ENCODE measurements around the gene C1QTNF5. TPM values are rescaled to one million over a fixed set of nuclear protein-coding genes. Genes with fewer than 3 reads are reported as not detected.
A peak's percentile ranks its signal among the peaks of the same experiment; 100 is the strongest.

Gene C1QTNF5
- total RNA-seq, 2 experiments from 2014 or later = not detected

GRCh38 chr11:119357074-119357473 is 16.4 kb upstream of the C1QTNF5 start:
- intact Hi-C loops (cut with micrococcal nuclease; ENCODE audit: unreplicated experiment) = no loop called here
- H3K4me3 ChIP-seq (ENCODE audit: low read depth, low read length, poor library complexity, severe bottlenecking) = no peak overlapping the region
- H3K4me1 ChIP-seq (ENCODE audit: insufficient read depth, low read length, poor library complexity, severe bottlenecking) = peaks cover 58% of the 10 kb centered on the region

DNA sequence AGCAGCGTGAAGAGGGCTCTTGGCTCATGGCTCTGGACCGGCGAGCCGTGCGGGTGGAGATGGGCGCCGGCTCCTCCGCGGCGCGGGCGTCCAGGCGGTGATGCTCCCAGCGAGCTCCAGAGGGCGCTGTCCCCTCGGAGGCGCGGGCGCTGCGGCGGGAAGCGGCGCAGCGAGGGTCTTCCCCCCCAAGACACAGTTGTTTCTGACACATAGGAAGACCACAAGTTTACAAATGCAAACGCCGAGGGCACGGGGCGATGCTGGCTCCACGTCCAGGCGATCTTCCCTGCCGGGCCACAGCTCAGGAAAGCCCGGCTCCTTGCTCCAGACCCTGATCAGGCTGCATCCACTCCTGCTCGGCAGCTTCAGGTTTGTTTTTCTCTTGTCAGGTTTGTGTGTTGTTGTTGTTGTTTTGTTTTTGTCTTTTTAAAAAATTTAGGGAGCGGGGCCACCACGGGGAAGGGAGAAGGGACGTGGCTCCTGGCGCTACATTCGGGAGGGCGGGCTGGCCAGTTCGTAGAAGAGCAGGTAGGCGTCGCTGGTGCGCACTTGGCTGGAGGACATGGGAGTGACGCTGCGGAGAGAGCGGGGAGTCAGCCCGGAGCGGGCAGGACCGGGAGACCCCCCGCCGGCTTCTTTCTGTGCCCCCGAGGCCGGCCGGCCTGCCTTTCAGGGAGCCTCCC is 15.8 kb upstream of the C1QTNF5 start:
- peaks cover 52% of the 10 kb centered on the region for H3K4me1 ChIP-seq (ENCODE audit: insufficient read depth, low read length, poor library complexity, severe bottlenecking)
- H2AFZ ChIP-seq (ENCODE audit: low read length) = peak overlapping the region; percentile 56; the same call in 1 of the 2 replicates
- no peaks in the 10 kb centered on the region for H3K9me3 ChIP-seq (ENCODE audit: low read length)
- no peaks in the 10 kb centered on the region for H3K9me2 ChIP-seq (ENCODE audit: insufficient read depth, low read length)
- H3K4me3 ChIP-seq (ENCODE audit: low read depth, low read length, poor library complexity, severe bottlenecking) = peak overlapping the region; percentile 27
- intact Hi-C loops (cut with micrococcal nuclease; ENCODE audit: unreplicated experiment) = loop anchor here (1.0 kb wide), 2 partner anchors 18 to 118 kb away; no protein-coding TSS in a partner anchor
- H3K4me2 ChIP-seq (ENCODE audit: low read length) = peak overlapping the region; percentile 64
- ChIA-PET CTCF (ENCODE audit: unreplicated experiment) (interaction anchor here (0.6 to 1.3 kb wide), 5 partner anchors 13 to 27 kb away, joined by 3 to 5 read pairs (median 4); no protein-coding TSS in a partner anchor), POLR2A (no interaction called here)
- DNase-seq (ENCODE audit: low spot score) = peak; percentile 66
- H4K20me1 ChIP-seq (ENCODE audit: insufficient read depth, low read length) = no peaks in the 10 kb centered on the region
- peak; percentile 98 for TF ChIP-seq CTCF (conservative IDR thresholded peaks at IDR 0.05; ENCODE audit: low read length)
- TF ChIP-seq EZH2phosphoT487 (IDR thresholded peaks at IDR 0.05; ENCODE audit: borderline replicate concordance, low read depth, low read length) = no peak
- peaks cover 52% of the 10 kb centered on the region for H3K36me3 ChIP-seq (ENCODE audit: insufficient read depth, low read length)
- TSS peak; percentile 60 for BruUV-seq (replicated peaks)
- peak overlapping the region; percentile 16 for H3K27ac ChIP-seq (ENCODE audit: low read depth, low read length, poor library complexity, severe bottlenecking)
- peaks cover 9% of the 10 kb centered on the region for H3K79me2 ChIP-seq (ENCODE audit: insufficient read depth, low read depth, low read length)

More at GRCh38 chr11:119357074-119357473, 16.4 kb upstream of the C1QTNF5 start:
- BruUV-seq (replicated peaks) = no TSS peak
- Histone ChIP-seq H2AFZ (ENCODE audit: low read length) (no peak overlapping the region), H3K9me3 (ENCODE audit: low read length) (no peaks in the 10 kb centered on the region), H3K36me3 (ENCODE audit: insufficient read depth, low read length) (peaks cover 52% of the 10 kb centered on the region), H4K20me1 (ENCODE audit: insufficient read depth, low read length) (no peaks in the 10 kb centered on the region), H3K9me2 (ENCODE audit: insufficient read depth, low read length) (no peaks in the 10 kb centered on the region), H3K79me2 (ENCODE audit: insufficient read depth, low read depth, low read length) (peaks cover 12% of the 10 kb centered on the region), H3K4me2 (ENCODE audit: low read length) (no peak overlapping the region), H3K27ac (ENCODE audit: low read depth, low read length, poor library complexity, severe bottlenecking) (peak overlapping the region; percentile 9)
- DNase-seq (ENCODE audit: low spot score) = no peak
- POLR2A ChIA-PET = interaction anchor here (1.5 kb wide), 1 partner anchor 16 kb away, joined by 7 read pairs; no protein-coding TSS in a partner anchor
- CTCF ChIA-PET (ENCODE audit: unreplicated experiment) = interaction anchor here (1.2 kb wide), 2 partner anchors 16 to 17 kb away, joined by 4 to 5 read pairs; no protein-coding TSS in a partner anchor
- TF ChIP-seq CTCF (conservative IDR thresholded peaks at IDR 0.05; ENCODE audit: low read length) = no peak
- no peak for TF ChIP-seq EZH2phosphoT487 (IDR thresholded peaks at IDR 0.05; ENCODE audit: borderline replicate concordance, low read depth, low read length)
